ENCODE results near the gene TSC22D1. TPM values are rescaled to one million over a fixed set of nuclear protein-coding genes. Genes with fewer than 3 reads are reported as not detected.
"Not testable (repeated sequence)": the region's sequence is repeated elsewhere in the genome, so short reads cannot be mapped to it uniquely, and the experiment has no call there.

TSC22D1 gene
- 35.6 and 37.2 TPM in 2 replicates for total RNA-seq (2014; rRNA removed; shearing (Covaris generic))

DNA sequence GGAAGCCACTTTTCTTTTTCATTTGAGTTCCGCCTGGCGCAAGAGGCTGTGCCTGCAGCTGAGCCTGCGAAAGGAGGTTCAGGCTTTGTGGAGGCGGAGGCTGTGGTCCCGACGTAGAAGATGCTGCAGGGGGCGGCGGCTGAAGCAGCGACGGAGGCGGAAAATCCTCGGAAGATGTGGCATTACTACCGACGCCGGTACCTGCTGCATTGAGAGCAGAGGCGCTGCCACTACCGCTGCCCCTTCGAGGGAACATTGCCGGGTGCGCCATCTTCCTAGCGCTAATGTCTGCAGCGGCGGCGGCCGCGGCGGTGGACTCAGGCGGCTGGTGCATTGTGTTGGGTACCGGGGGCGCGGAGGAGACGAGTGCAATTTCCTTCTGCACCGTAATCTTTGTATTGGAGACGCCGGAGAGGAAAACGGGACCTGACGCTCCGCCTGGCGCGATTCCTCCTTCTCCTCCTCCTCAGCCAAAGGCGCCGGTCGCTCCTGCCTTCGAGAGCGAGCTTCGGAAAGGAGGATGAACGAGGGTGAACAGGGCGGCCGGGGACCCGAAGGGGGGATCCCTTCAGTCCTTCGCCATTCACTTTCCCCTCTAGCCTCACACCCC, at the start of gene TSC22D1:
Gene TSC22D1 (minus strand): TSS at position 590 of the 610 bp plus-strand sequence. CDS start 256 bp downstream, at position 334.
- peak; percentile 15 for DNase-seq (ENCODE audit: low spot score)

DNA sequence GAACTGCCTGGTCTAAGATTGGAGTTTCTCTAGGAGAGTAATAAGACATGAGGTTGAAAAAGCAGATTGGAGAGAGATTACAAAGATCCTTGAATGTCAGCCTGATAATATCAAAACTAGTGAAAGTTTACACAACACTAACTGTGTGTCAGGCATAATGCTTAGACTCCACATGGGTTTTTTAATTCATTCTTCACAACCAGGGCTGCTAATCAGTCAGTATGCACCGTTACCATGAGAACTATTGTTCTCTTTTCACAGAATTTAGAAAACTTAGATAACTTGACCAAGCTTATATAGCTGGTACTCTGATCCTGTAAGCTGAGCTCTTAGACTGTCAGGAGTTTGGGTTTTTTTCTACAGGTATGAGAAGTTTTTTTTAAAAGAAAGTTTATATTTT, 46.6 kb upstream of the TSC22D1 start:
- no peak for DNase-seq (ENCODE audit: low spot score)

GRCh38 chr13:44622261-44622660, 46.1 kb upstream of the TSC22D1 start:
- DNase-seq (ENCODE audit: low spot score), result no peak

GRCh38 chr13:44620057-44620456, 43.9 kb upstream of the TSC22D1 start:
- peak; percentile 34 for DNase-seq (ENCODE audit: low spot score)

- DNase-seq (ENCODE audit: low spot score), result no peak
Measured at GRCh38 chr13:44619651-44620050, 43.5 kb upstream of the TSC22D1 start.

- no peak for DNase-seq (ENCODE audit: low spot score)
Measured at GRCh38 chr13:44618326-44618725, 42.2 kb upstream of the TSC22D1 start.

- no peak for DNase-seq (ENCODE audit: low spot score)
Measured at GRCh38 chr13:44617648-44618047, 41.5 kb upstream of the TSC22D1 start.

GRCh38 chr13:44609137-44609536, 33.0 kb upstream of the TSC22D1 start:
- no peak for DNase-seq (ENCODE audit: low spot score)

DNA sequence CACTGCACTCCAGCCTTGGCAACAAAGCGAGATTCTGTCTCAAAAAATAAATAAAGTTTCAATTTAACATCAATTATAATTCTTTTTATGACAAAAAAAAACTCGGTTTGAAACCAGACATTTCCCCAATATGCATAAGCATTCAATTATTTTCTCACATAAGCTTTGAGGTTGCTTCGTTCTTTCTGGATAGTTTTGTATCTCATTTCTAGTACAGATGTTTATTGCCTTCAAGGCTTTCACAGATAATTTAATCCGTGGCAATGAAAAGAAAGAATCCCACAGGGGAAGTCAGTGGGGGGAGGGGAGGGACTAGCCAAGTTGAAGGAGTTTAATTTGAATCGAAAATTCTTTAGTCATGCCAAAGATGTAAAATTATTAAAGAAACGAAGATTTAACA, 29.6 kb upstream of the TSC22D1 start:
- no peak for DNase-seq (ENCODE audit: low spot score)

DNA sequence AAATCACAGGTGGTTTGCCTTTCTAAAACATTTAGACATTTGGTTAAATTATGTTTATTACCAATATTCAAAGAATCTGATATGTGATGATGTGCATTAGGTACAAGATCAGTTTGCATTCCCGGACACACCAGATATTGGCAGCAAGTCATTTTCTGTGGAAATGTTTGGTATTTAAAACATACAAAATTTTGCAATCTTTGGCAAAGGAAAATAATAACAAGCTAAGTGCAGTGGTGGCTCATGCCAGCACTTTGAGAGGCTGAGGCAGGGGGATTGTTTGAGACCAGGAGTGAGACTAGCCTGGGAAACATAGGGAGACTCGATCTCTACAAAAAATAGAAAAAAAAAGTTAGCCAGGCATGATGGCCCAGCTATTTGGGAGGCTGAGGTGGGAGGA, 29.1 kb upstream of the TSC22D1 start:
- DNase-seq (ENCODE audit: low spot score), result no peak

DNA sequence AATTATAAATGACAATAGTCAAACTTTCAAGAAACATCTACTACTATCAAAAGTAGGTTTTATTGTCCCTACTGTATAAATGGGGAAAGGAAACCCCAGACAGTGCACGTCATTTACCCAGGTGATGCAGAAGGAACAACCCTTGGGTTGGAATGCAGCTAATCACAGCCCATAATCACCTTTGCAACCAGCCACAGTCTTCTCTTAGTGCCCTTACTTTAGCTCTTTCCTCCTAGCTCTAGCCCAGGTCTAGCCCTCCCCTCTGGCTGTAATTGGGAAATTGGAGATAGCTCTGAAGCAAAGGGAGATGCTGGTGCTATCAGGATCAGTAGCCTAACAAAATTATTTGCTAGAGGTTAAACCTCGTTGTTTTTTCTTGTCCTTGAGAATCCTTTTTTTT, 25.5 kb upstream of the TSC22D1 start:
- no peak for DNase-seq (ENCODE audit: low spot score)

DNA sequence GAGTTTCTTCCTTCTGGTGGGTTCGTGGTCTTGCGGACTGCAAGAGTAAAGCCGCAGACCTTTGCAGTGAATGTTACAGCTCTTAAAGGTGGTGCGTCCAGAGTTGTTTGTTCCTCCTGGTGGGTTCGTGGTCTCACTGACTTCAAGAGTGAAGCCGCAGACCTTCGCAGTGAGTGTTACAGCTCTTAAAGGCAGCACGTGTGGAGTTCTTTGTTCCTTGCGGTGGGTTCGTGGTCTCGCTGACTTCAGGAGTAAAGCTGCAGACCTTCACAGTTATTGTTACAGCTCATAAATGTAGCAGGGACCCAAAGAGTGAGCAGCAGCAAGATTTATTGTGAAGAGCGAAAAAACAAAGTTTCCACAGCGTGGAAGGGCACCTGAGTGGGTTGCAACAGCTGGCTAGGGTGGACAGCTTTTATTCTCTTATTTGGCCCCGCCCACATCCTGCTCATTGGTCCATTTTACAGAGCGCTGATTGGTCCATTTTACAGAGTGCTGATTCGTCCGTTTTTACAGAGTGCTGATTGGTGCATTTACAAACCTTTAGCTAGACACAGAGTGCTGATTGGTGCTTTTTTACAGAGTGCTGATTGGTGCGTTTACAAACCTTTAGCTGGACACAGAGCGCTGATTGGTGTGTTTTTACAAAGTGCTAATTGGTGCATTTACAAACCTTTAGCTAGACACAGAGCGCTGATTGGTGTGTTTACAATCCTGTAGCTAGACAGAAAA, 17.9 kb upstream of the TSC22D1 start:
- DNase-seq (ENCODE audit: low spot score), result not testable (repeated sequence)

DNA sequence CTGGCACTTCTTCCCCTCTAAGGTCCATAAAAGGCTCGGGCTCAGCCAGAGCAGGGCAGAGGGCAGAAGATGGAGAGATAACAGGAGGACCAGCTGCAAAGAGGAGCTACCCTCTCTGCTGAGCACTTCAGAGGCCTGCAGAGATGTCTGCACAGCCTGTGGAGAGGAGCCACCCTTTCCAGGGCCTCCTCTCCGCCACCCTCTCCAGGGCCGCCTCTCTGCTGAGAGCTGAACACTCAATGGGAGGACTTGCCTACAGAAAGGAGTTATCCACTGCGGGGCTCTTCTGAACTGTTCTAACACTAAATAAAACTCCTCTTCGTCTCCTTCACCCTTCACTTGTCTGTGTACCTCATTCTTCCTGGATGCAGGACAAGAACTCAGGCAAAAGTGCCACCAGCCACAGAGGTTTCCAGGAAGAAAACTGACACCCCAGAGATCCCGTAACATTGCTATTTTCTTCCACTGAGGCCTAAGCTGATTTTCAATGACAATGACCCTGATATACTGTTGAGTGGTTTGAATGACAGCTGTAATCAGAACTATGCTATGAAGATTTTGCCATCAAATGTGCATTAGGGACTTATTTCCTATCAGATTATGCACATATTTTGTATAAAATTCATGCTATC, 16.2 kb upstream of the TSC22D1 start:
- no peak for DNase-seq (ENCODE audit: low spot score)

DNA sequence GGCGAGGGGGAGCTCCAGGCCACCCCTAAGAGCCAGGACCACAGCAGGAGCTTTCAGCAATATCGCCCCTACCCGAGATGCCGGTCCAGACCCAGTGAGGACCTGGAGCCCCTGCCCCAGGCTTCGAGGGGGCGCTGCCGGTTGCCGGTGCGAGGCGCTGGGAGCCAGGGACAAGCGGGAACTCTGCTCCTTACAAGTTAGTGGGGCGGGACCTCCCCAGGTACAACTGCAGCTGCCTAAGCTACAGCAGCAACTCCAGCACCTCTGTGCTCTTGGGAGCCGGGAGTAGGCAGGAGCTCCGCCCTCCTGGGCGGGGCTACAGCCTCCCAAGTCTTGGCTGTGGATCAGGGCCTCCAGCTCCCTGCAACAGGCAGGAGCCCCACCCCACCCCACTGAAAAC, 15.2 kb upstream of the TSC22D1 start:
- DNase-seq (ENCODE audit: low spot score), result no peak

GRCh38 chr13:44583137-44583536, 7.0 kb upstream of the TSC22D1 start:
- DNase-seq (ENCODE audit: low spot score), result no peak

DNA sequence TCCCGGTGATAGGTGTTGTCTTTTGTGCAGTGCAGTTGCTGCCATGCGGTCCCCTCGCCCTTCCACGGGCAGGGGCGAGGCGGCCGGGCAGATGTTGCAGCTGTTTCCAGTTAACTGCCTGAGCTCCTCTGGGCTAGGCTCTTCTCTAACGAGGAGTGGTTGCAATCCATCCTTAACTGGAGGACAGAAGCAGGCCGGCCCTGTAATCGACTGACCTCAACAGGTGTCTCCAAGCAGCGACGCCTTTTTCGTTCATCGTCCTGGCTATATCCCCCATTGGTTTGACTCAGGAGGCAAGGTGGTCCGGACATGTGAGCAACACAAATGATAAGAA, 1.9 kb upstream of the TSC22D1 start:
- peak; percentile 25 for DNase-seq (ENCODE audit: low spot score)

GRCh38 chr13:44577236-44578066, 1.3 kb upstream of the TSC22D1 start:
- DNase-seq (ENCODE audit: low spot score), result peak; percentile 88

DNA sequence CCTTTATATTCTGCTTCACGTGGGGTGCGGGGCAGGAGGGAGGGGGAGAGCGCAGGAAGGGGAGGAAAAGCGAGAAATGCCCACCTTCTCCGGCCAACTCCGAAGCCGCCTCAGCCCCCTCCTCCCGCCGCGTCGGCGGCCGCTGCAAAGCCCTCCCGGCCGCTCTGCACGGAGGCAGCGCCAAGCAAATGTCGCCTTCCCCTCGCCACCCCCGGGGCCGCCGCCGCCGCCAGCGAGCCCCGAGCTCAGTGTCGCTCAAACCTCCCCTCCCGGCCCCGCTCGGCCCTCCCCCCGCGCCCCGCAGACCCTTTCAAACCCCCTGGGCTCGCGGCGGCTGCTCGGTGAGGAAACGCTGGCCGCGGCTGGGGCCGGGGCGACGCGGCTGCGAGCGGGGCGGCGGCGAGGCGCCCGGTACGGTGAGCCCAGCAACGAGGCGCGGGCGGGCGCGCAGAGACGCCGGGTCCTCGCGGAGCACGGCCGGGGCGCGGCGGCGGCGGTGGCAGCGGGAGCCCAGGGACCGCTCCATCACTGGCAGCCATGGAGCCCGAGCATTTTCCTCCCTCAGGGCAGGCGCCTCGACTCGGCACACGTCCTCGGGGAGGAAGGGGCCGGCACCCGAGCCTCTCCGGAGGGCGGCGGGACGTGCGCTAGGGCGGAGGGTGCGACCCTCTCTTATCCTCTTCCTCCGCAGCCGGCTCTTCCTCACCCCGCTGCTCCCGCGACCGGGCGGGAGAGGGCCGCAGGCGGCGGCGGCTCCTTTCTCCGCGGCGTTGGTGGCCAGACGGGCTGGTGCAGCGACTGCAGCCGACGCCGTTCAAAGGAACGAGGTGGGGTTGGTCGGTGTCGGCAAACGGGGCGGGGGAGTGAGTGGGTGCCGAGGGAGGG, 463 bp upstream of the TSC22D1 start:
- no peak for DNase-seq (ENCODE audit: low spot score)

- no peak for DNase-seq (ENCODE audit: low spot score)
Measured at GRCh38 chr13:44575035-44575434, 1.1 kb downstream of the TSC22D1 start.

DNA sequence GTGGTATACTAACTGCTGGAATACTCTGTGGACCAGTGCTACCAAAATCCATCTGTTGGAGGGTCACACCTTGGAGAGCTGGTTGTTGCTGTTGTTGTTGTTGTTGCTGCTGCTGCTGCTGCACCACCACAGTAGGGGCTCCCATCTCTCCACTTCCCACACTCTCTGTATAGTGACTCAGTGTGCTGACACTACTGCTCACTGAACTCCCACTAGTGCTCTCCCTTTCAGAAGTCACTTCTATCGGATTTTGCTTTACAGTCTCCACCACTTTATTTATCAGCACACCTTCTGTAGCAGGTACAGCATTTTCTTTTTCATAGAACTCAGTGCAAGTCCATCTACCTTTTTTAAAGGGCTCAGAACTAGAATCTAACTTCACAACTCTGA, 1.7 kb downstream of the TSC22D1 start:
- no peak for DNase-seq (ENCODE audit: low spot score)

- DNase-seq (ENCODE audit: low spot score), result peak; percentile 19
Measured at GRCh38 chr13:44573790-44574465, 2.2 kb downstream of the TSC22D1 start.
